MM.1S (cell line): ENCODE measurements around the gene GPR26.

ENCODE experiments used
- DNase-seq: peaks from one replicate; pipeline ENCODE4 v3.0.0-alpha.2; 2015
- H2AFZ ChIP-seq: fragments of 300-600 bp; sonication (generic); 2 replicates; pipeline ENCODE4 v1.6.0; 2016; ENCODE audit warnings: antibody characterized with exemption, low read length
- H3F3A ChIP-seq: fragments of 300-600 bp; sonication (generic); 2 replicates; pipeline ENCODE4 v1.6.1; 2016; ENCODE audit warnings: mild to moderate bottlenecking, antibody characterized with exemption, low read length, moderate library complexity, mixed read lengths; ENCODE audit not compliant: insufficient read depth
- H3K27ac ChIP-seq: fragments of 300-600 bp; sonication (generic); 2 replicates; pipeline ENCODE4 v1.5.1; 2016; ENCODE audit warnings: mild to moderate bottlenecking, low read length
- H3K27me3 ChIP-seq: fragments of 300-600 bp; sonication (generic); replicated peaks from 2 replicates; pipeline ENCODE4 v1.6.0; 2016; ENCODE audit warnings: low read length; ENCODE audit not compliant: insufficient read depth
- H3K36me3 ChIP-seq: fragments of 300-600 bp; sonication (generic); replicated peaks from 2 replicates; pipeline ENCODE4 v1.6.1; 2016; ENCODE audit warnings: mild to moderate bottlenecking, low read length, mixed read lengths; ENCODE audit not compliant: insufficient read depth
- H3K4me1 ChIP-seq: fragments of 300-600 bp; sonication (generic); 2 replicates; pipeline ENCODE4 v1.6.1; 2016; ENCODE audit warnings: low read length, mixed read lengths
- H3K4me2 ChIP-seq: fragments of 300-600 bp; sonication (generic); 2 replicates; pipeline ENCODE4 v1.6.0; 2016; ENCODE audit warnings: low read depth, low read length
- H3K4me3 ChIP-seq: fragments of 300-600 bp; sonication (generic); 2 replicates; pipeline ENCODE4 v1.5.1; 2016; ENCODE audit warnings: low read length, mixed read lengths
- H3K79me2 ChIP-seq: fragments of 300-600 bp; sonication (generic); 2 replicates; pipeline ENCODE4 v1.6.1; 2016; ENCODE audit warnings: mixed run types, low read length, mixed read lengths
- H3K9ac ChIP-seq: fragments of 300-600 bp; sonication (generic); 2 replicates; pipeline ENCODE4 v1.6.1; 2016; ENCODE audit warnings: low read length, mixed read lengths
- H3K9me2 ChIP-seq: fragments of 300-600 bp; sonication (generic); replicated peaks from 2 replicates; pipeline ENCODE4 v1.6.1; 2016; ENCODE audit warnings: mild to moderate bottlenecking, low read length, mixed read lengths; ENCODE audit not compliant: insufficient read depth
- H3K9me3 ChIP-seq: fragments of 300-600 bp; sonication (generic); replicated peaks from 2 replicates; pipeline ENCODE4 v1.6.1; 2016; ENCODE audit warnings: mild to moderate bottlenecking, low read length, mixed read lengths; ENCODE audit not compliant: insufficient read depth
- H4K20me1 ChIP-seq: fragments of 300-600 bp; sonication (generic); 2 replicates; pipeline ENCODE4 v1.6.1; 2016; ENCODE audit warnings: mild to moderate bottlenecking, low read length, moderate library complexity, mixed read lengths; ENCODE audit not compliant: insufficient read depth
- CTCF ChIP-seq: fragments of 300-600 bp; sonication (generic); IDR thresholded peaks from 2 replicates; pipeline ENCODE4 v1.5.1; 2016; ENCODE audit warnings: antibody characterized with exemption, low read length, mixed read lengths
- EZH2 ChIP-seq: fragments of 300-600 bp; sonication (generic); optimal IDR thresholded peaks from 2 replicates; pipeline ENCODE3; 2017; ENCODE audit warnings: low read depth, mild to moderate bottlenecking, antibody characterized with exemption, low read length, mixed read lengths
- EZH2phosphoT487 ChIP-seq: fragments of 300-600 bp; sonication (generic); IDR thresholded peaks from 2 replicates; pipeline ENCODE4 v1.6.1; 2018; ENCODE audit warnings: antibody characterized with exemption, low read length

GPR26 gene

GRCh38 chr10:123718544-123719060 is 52.4 kb downstream of the GPR26 start:
- Histone ChIP-seq H3K4me1 (no peaks in the 10 kb centered on the region), H3K9ac (no peak overlapping the region), H3K27me3 (no peaks in the 10 kb centered on the region), H3K36me3 (no peaks in the 10 kb centered on the region), H3K4me3 (no peak overlapping the region), H3K9me3 (no peaks in the 10 kb centered on the region), H3K9me2 (no peaks in the 10 kb centered on the region), H3F3A (no peaks in the 10 kb centered on the region), H2AFZ (no peak overlapping the region), H3K27ac (no peak overlapping the region), H3K79me2 (no peaks in the 10 kb centered on the region), H4K20me1 (no peaks in the 10 kb centered on the region), H3K4me2 (no peak overlapping the region)
- DNase-seq: no peak
- TF ChIP-seq EZH2phosphoT487: no peak
- TF ChIP-seq EZH2: no peak
- no peak for TF ChIP-seq CTCF

GRCh38 chr10:123720536-123720935 is 54.4 kb downstream of the GPR26 start:
- Histone ChIP-seq H3K36me3 (no peaks in the 10 kb centered on the region), H3K4me1 (no peaks in the 10 kb centered on the region), H3K27ac (no peak overlapping the region), H3F3A (no peaks in the 10 kb centered on the region), H3K9ac (no peak overlapping the region), H4K20me1 (no peaks in the 10 kb centered on the region), H3K9me3 (no peaks in the 10 kb centered on the region), H3K9me2 (no peaks in the 10 kb centered on the region), H2AFZ (no peak overlapping the region), H3K27me3 (no peaks in the 10 kb centered on the region), H3K79me2 (no peaks in the 10 kb centered on the region), H3K4me3 (no peak overlapping the region), H3K4me2 (no peak overlapping the region)
- no peak for DNase-seq
- TF ChIP-seq EZH2phosphoT487 (no peak), CTCF (no peak), EZH2 (no peak)

- H3K9ac ChIP-seq: no peak overlapping the region
- H3K27me3 ChIP-seq: no peaks in the 10 kb centered on the region; the same call in 1 of the 2 replicates
- H3K36me3 ChIP-seq: no peaks in the 10 kb centered on the region
- TF ChIP-seq CTCF: no peak
- no peak for TF ChIP-seq EZH2phosphoT487
- no peak for TF ChIP-seq EZH2
- H3K27ac ChIP-seq: no peak overlapping the region
- no peak overlapping the region for H3K4me2 ChIP-seq
- no peaks in the 10 kb centered on the region for H3K4me1 ChIP-seq
- no peaks in the 10 kb centered on the region for H3K9me3 ChIP-seq
- H3K79me2 ChIP-seq: no peaks in the 10 kb centered on the region
- H4K20me1 ChIP-seq: no peaks in the 10 kb centered on the region
- no peaks in the 10 kb centered on the region for H3K9me2 ChIP-seq
- no peak overlapping the region for H2AFZ ChIP-seq
- no peaks in the 10 kb centered on the region for H3F3A ChIP-seq
- no peak for DNase-seq
- H3K4me3 ChIP-seq: no peak overlapping the region
Measured at GRCh38 chr10:123721441-123722049, 55.4 kb downstream of the GPR26 start.
